ENCODE measurements around the gene CCDC177. TPM values are rescaled to one million over a fixed set of nuclear protein-coding genes. Genes with fewer than 3 reads are reported as not detected.

The CCDC177 gene
- total RNA-seq, 3 donors from 2014 or later: 0.05 TPM; not detected in 2

DNA sequence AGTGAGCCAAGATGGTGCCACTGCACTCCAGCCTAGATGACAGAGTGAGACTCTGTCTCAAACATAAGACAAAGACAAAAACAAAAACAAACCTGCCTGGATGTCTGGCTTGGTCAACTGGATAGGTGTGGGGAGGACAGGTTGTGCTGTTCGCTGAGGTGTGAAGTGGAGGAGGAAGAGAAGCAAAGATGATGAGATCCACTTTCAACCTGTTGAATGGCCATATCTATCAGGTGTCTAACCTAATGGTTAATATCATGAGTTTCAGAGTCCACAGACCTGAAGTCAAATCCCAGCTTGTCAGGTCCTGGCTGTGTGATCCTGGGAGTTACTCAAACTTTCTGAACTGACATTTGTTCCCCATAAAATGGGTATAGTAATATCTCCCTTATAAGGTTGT, 9.7 kb upstream of the CCDC177 start:
- Mint-ChIP-seq H3K4me3 (no peak overlapping the region), H3K36me3 (ENCODE audit: insufficient read depth) (no peaks in the 10 kb centered on the region), H3K4me1 (ENCODE audit: low read depth) (no peaks in the 10 kb centered on the region), H3K27me3 (ENCODE audit: low read depth) (no peaks in the 10 kb centered on the region), H3K9me3 (no peaks in the 10 kb centered on the region)
- DNase-seq (no peak), ATAC-seq (no peak)

DNA sequence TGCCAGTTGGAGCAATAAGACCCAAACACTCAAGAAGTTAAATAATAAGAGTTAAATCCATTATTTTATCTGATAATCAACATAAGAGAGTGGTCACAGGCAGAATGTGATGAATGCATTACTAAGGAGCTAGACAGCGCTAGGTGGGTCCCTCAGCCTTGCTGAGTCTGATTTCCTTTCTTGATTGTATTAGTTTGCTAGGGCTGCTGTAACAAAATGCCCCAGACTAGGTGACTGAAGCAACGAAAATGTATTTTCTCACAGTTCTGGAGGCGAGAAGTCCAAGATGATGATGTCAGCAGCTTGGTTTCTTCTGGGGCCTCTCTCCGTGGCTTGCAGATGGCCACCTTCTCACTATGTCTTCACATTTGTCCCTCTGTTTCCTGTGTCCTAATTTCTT, 8.2 kb upstream of the CCDC177 start:
- Mint-ChIP-seq H3K4me1 (ENCODE audit: low read depth) (no peaks in the 10 kb centered on the region), H3K9me3 (no peaks in the 10 kb centered on the region), H3K27me3 (ENCODE audit: low read depth) (no peaks in the 10 kb centered on the region), H3K36me3 (ENCODE audit: insufficient read depth) (no peaks in the 10 kb centered on the region), H3K4me3 (no peak overlapping the region)
- DNase-seq (no peak), ATAC-seq (no peak)

- Mint-ChIP-seq H3K4me3 (no peak overlapping the region), H3K27me3 (ENCODE audit: low read depth) (no peaks in the 10 kb centered on the region), H3K36me3 (ENCODE audit: insufficient read depth) (no peaks in the 10 kb centered on the region), H3K9me3 (no peaks in the 10 kb centered on the region), H3K4me1 (ENCODE audit: low read depth) (no peaks in the 10 kb centered on the region)
- ATAC-seq (no peak), DNase-seq (no peak)
These were observed 7.5 kb upstream of the CCDC177 start for GRCh38 chr14:69582212-69582611.

GRCh38 chr14:69581316-69581935, 6.8 kb upstream of the CCDC177 start:
- Mint-ChIP-seq H3K4me1 (ENCODE audit: low read depth) (no peaks in the 10 kb centered on the region), H3K27me3 (ENCODE audit: low read depth) (peaks cover 3% of the 10 kb centered on the region), H3K9me3 (no peaks in the 10 kb centered on the region), H3K36me3 (ENCODE audit: insufficient read depth) (no peaks in the 10 kb centered on the region), H3K4me3 (no peak overlapping the region)
- no peak for DNase-seq
- ATAC-seq: no peak

DNA sequence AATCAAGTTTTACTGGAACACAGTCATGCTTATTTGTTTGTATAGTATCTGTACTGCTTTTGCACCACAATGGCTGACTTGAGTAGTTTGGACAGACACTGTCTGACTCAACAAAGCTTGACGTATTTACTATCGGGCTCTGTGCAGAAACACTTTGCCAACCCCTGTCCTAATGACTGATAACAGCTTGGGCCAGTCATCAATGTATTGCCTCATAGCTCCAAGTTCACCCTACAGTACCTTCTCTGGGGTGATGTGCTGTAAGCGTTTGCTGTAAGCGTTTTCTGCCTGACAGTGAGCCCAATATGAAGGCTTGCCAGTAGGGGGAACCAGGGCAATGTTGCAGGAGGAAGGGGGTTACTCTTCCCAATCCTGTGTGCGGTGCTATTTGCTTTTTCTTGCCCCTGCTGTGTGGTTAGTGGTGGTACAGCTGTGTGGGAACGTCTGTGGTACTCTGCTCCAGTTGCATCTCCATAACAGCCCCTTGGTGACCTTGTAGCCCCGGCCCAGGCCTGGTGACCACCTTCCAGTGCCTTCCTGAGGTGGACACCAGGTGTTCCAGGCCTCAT, 5.4 kb upstream of the CCDC177 start:
- H3K4me1 Mint-ChIP-seq (ENCODE audit: low read depth): no peaks in the 10 kb centered on the region
- H3K9me3 Mint-ChIP-seq: no peaks in the 10 kb centered on the region
- H3K4me3 Mint-ChIP-seq: no peak overlapping the region
- peaks cover 14% of the 10 kb centered on the region for H3K27me3 Mint-ChIP-seq (ENCODE audit: low read depth)
- ATAC-seq (peak in 1 of 2 donors; percentile 23), DNase-seq (no peak)
- no peaks in the 10 kb centered on the region for H3K36me3 Mint-ChIP-seq (ENCODE audit: insufficient read depth)

DNA sequence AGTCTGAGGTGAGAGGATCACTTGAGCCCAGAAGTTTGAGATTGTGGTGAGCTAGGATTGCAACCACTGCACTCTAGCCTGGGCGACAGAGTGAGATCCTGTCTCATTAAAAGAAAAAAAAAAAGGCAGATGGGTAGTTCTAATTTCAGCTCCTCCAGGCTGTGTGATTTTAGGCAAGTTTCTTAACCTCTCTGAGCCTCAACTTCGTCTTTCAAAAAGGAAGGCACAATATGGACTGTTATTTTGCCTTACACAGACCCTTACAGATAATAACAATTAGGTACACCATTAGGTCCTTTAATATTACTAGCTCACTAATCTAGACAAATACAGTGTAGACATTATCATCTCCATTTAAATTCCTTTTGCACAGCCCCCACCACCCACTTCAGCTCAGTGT, 4.8 kb upstream of the CCDC177 start:
- ATAC-seq (no peak), DNase-seq (no peak)
- Mint-ChIP-seq H3K4me1 (ENCODE audit: low read depth) (peaks cover 3% of the 10 kb centered on the region), H3K4me3 (no peak overlapping the region), H3K9me3 (no peaks in the 10 kb centered on the region), H3K36me3 (ENCODE audit: insufficient read depth) (no peaks in the 10 kb centered on the region), H3K27me3 (ENCODE audit: low read depth) (peaks cover 17% of the 10 kb centered on the region)

DNA sequence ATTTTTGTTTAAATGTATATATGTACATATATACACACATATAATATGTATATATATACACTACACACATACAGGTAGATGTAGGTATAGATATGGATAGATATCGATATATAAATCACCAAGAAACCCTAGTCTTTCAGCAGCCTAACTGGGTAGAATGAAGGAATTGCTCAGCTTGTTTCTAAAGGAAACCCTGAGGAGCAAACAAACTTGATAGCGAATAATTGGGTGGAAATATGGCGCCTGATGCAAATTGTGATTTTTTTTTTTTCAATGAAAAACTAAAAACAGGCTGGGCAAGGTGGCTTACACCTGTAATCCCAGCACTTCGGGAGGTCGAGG, 254 bp upstream of the CCDC177 start:
- Mint-ChIP-seq H3K27me3 (ENCODE audit: low read depth) (peaks cover 51% of the 10 kb centered on the region), H3K4me1 (ENCODE audit: low read depth) (peaks cover 10% of the 10 kb centered on the region), H3K36me3 (ENCODE audit: insufficient read depth) (no peaks in the 10 kb centered on the region), H3K9me3 (no peaks in the 10 kb centered on the region), H3K4me3 (peak overlapping the region; percentile 82)
- ATAC-seq (no peak), DNase-seq (no peak)

DNA sequence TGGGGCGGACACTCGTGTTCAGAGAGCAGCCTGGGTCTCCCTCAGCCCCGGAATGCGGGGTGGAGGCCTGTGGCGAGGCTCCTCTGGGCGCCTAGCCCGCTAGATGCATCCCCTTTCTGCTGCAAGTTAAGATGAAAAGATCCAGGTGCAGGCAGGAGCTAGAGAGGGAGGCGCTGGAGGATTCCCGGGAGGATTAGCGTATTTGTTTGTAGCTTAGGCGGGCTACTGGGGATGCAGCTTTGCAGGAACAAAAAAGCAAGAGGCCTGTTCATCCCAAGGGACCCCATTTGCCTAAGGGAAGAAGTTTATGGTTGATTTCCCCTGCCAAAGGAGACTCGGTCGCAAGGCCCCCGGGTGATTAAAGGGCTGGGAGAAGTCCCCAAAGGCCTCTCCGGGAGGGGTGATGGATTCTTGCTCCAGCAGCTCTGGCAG, 824 bp downstream of the CCDC177 start:
- Mint-ChIP-seq H3K27me3 (ENCODE audit: low read depth) (peaks cover 62% of the 10 kb centered on the region), H3K4me1 (ENCODE audit: low read depth) (peaks cover 10% of the 10 kb centered on the region), H3K36me3 (ENCODE audit: insufficient read depth) (no peaks in the 10 kb centered on the region), H3K9me3 (no peaks in the 10 kb centered on the region), H3K4me3 (peak overlapping the region; percentile 82)
- DNase-seq (no peak), ATAC-seq (no peak)

- H3K9me3 Mint-ChIP-seq: no peaks in the 10 kb centered on the region
- peaks cover 10% of the 10 kb centered on the region for H3K4me1 Mint-ChIP-seq (ENCODE audit: low read depth)
- no peak for ATAC-seq
- H3K36me3 Mint-ChIP-seq (ENCODE audit: insufficient read depth): no peaks in the 10 kb centered on the region
- peaks cover 64% of the 10 kb centered on the region for H3K27me3 Mint-ChIP-seq (ENCODE audit: low read depth)
- no peak for DNase-seq
- peak overlapping the region; percentile 82 for H3K4me3 Mint-ChIP-seq
These were observed 1.4 kb downstream of the CCDC177 start for GRCh38 chr14:69573205-69573830.

- no peak for DNase-seq
- Mint-ChIP-seq H3K4me3 (no peak overlapping the region), H3K36me3 (ENCODE audit: insufficient read depth) (no peaks in the 10 kb centered on the region), H3K4me1 (ENCODE audit: low read depth) (peaks cover 10% of the 10 kb centered on the region), H3K27me3 (ENCODE audit: low read depth) (peaks cover 64% of the 10 kb centered on the region), H3K9me3 (no peaks in the 10 kb centered on the region)
- no peak for ATAC-seq
These were observed 1.9 kb downstream of the CCDC177 start for GRCh38 chr14:69572841-69573135.

- peaks cover 10% of the 10 kb centered on the region for H3K4me1 Mint-ChIP-seq (ENCODE audit: low read depth)
- peak overlapping the region; percentile 11 for H3K4me3 Mint-ChIP-seq
- ATAC-seq (peak; percentile 21 to 33), DNase-seq (no peak)
- H3K27me3 Mint-ChIP-seq (ENCODE audit: low read depth): peaks cover 64% of the 10 kb centered on the region
- H3K9me3 Mint-ChIP-seq: no peaks in the 10 kb centered on the region
- no peaks in the 10 kb centered on the region for H3K36me3 Mint-ChIP-seq (ENCODE audit: insufficient read depth)
These were observed 2.4 kb downstream of the CCDC177 start for GRCh38 chr14:69572030-69572840.

DNA sequence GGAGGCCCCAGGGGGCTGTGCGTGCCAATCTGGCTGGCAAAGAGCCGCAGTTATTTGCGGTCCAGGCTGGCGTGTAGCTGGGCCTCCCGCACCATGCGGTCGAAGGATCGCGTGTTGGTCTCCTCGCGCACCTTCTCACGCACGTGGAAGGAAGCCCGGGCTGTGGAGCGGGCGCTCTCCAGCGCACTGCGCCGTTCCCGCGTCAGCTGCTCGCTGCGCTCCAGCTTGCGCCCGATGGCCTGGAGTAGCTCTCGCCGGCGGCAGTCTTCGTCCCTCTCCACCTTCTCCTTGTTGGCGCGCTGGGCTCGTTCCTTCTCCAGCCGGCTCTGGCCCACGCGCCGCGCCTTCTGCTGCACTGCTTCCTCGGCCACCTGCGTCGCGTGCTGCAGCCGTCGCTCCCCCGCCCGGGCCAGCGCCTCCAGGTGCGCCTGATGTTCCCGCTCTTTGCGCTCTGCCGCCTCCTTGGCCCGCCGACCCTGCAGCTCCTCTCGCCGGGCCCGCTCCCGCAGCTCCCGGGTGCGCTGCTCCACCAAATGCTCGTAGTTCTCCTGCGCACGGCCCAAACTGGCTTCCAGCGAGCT, 3.1 kb downstream of the CCDC177 start:
- Mint-ChIP-seq H3K36me3 (ENCODE audit: insufficient read depth) (no peaks in the 10 kb centered on the region), H3K4me1 (ENCODE audit: low read depth) (peaks cover 10% of the 10 kb centered on the region), H3K4me3 (no peak overlapping the region), H3K27me3 (ENCODE audit: low read depth) (peaks cover 62% of the 10 kb centered on the region), H3K9me3 (no peaks in the 10 kb centered on the region)
- DNase-seq (no peak), ATAC-seq (no peak)

DNA sequence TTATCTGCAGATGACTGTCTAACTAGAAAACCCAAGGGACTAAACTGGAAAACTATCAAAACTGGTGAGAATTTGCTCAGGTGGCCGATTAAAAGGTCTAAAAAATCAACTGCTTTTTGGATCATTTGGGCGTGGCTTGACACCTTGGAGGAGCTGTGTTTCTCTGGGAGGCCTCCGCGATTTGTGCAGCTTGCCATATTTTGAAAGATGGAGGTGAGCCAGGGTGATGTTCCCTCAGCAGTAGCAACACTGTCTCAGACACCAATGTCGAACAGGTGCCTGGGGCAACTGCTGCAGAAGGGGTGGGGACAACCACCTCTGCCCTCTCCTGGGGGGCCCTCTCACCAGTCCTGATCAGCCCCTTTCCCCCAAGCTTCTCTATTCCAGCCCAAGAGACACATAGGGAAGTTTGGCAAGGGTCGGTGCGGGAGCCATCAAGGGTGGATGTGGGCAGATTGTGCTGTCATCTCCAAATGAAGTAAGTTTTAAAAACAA, 3.8 kb downstream of the CCDC177 start:
- Mint-ChIP-seq H3K27me3 (ENCODE audit: low read depth) (peaks cover 56% of the 10 kb centered on the region), H3K4me3 (no peak overlapping the region), H3K4me1 (ENCODE audit: low read depth) (peaks cover 10% of the 10 kb centered on the region), H3K36me3 (ENCODE audit: insufficient read depth) (no peaks in the 10 kb centered on the region), H3K9me3 (no peaks in the 10 kb centered on the region)
- DNase-seq: no peak
- no peak for ATAC-seq

DNA sequence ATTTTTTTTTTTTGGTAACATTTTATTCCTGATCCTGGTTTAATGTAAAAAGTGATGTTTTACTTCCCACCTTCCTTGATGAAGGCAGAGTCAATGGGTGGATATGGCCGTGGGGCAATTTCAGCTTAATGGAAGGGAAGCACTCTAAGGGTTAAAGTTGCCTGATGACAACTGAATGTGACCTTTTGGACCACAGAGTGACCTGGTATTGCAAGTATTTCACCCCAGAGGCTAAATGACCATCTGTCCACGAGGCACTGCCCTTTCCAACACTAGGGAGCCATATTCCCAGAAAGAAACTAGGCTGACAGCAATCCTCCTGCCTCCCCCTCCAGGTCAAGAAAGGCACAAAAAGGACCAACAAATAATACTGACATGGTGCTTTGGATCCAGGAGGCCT, 4.8 kb downstream of the CCDC177 start:
- Mint-ChIP-seq H3K4me1 (ENCODE audit: low read depth) (peaks cover 10% of the 10 kb centered on the region), H3K27me3 (ENCODE audit: low read depth) (peaks cover 57% of the 10 kb centered on the region), H3K4me3 (no peak overlapping the region), H3K36me3 (ENCODE audit: insufficient read depth) (no peaks in the 10 kb centered on the region), H3K9me3 (no peaks in the 10 kb centered on the region)
- ATAC-seq (no peak), DNase-seq (no peak)
